Activated CD4-positive, alpha-beta memory T cell treated with anti-CD3 and anti-CD28 coated beads, Interleukin-2, amount 10 ng/mL, durations not matched to agents 7 days and 5 days (primary cell): ENCODE measurements around the gene TMPRSS5. TPM values are rescaled to one million over a fixed set of nuclear protein-coding genes. Genes with fewer than 3 reads are reported as not detected.
A peak's percentile ranks its signal among the peaks of the same experiment; 100 is the strongest.

Experiments used
- CTCF ChIA-PET: fragments of 350-600 bp; sonication (Branson Sonifier 250); formaldehyde crosslinking; loops from one replicate; lab custom pipeline; 2021; ENCODE audit warnings: antibody characterized with exemption, inconsistent platforms; lab: Charles Lee
- POLR2A ChIA-PET: fragments of 350-600 bp; sonication (Branson Sonifier 250); formaldehyde crosslinking; loops from one replicate; lab custom pipeline; 2021; ENCODE audit warnings: antibody characterized with exemption; lab: Charles Lee
- DNase-seq: peaks from one replicate; pipeline ENCODE4 v3.0.0-alpha.2; 2020
- H3K27ac Mint-ChIP-seq: one replicate; pipeline ENCODE4 v1.8.0; 2021; ENCODE audit warnings: mild to moderate bottlenecking, mixed read lengths
- H3K27me3 Mint-ChIP-seq: one replicate; pipeline ENCODE4 v1.8.0; 2021; ENCODE audit warnings: mixed read lengths
- H3K36me3 Mint-ChIP-seq: one replicate; pipeline ENCODE4 v1.8.0; 2021; ENCODE audit warnings: low read depth, mixed read lengths
- H3K4me1 Mint-ChIP-seq: one replicate; pipeline ENCODE4 v1.8.0; 2021; ENCODE audit warnings: mixed read lengths
- H3K4me3 Mint-ChIP-seq: one replicate; pipeline ENCODE4 v1.8.0; 2021; ENCODE audit warnings: mild to moderate bottlenecking, mixed read lengths
- H3K9me3 Mint-ChIP-seq: one replicate; pipeline ENCODE4 v1.8.0; 2021; ENCODE audit warnings: mixed read lengths
- total RNA-seq, 2 experiments: library from RNA; stranded (reverse); gene quantifications; one replicate each; pipeline ENCODE4 v1.2.3, GENCODE V29; 2021

TMPRSS5 gene
- total RNA-seq, result under 1 TPM; 0.50 to 0.78 TPM

DNA sequence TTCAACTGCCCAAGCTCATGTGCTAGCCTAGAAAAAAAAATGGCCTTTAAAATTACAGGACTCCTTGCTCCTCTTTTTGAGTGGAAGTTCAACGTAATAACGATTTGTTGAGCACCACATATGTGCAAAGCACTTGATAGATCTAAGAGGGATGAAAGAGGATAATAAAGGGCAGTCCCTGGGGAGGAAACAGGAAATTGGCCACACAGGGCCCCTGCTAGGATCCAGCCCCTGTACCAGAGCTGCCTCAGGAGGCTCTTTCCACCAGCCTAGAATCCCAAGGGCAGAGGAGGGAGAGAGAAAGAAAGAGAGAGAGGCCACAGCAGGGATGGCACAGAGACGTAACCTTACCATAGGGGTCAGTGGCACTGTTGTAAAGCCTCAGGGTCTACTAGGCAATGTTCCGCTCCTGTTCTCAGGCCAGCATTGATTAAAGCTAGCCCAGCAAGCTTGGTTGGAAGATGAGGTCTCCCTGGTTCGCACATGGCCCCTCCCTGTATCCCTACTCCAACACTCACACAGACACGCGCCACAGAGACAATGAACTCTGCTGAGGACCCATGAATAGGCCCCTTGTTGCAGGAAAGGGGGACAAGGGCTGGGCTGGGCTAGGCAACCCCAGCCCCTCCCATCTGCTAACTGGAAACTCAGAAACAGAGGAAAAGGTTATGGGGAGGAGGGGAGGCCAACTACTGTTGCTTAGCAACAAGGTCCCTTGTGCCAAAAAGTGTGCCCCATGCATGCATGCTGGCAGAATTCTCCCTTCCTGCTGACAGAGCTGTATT is at the start of gene TMPRSS5:
Gene TMPRSS5 (minus strand): TSS at position 438 of the 785 bp plus-strand sequence. CDS start 84 bp downstream, at position 354.
- Mint-ChIP-seq H3K9me3 (peaks cover 17% of the 10 kb centered on the region), H3K27ac (no peak within 1 kb of the TSS), H3K4me1 (no peaks in the 10 kb centered on the region), H3K4me3 (no peak within 1 kb of the TSS), H3K27me3 (no peaks in the 10 kb centered on the region), H3K36me3 (peaks cover 8% of the 10 kb centered on the region)
- DNase-seq, result no peak
- ChIA-PET CTCF (no interaction called here), POLR2A (no interaction called here)

DNA sequence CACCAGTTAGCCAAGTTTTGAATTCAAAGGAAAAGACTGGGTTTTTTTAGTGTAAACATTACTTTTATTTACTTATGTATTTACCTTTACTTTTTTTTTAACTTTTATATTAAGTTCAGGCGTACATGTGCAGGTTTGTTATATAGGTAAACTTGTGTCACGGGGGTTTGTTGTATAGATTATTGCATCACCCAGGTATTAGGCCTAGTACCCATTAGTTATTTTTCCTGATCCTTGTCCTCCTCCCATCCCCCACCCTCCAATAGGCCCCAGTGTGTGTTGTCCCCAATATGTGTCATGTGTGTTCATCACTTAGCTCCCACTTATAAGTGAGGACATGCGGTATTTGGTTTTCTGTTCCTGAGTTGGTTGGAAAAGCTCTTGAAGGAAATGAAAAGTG is 46.8 kb upstream of the TMPRSS5 start:
- Mint-ChIP-seq H3K4me1 (no peaks in the 10 kb centered on the region), H3K36me3 (peaks cover 27% of the 10 kb centered on the region), H3K4me3 (no peak overlapping the region), H3K27ac (no peak overlapping the region), H3K9me3 (no peaks in the 10 kb centered on the region), H3K27me3 (no peaks in the 10 kb centered on the region)
- no peak for DNase-seq
- ChIA-PET POLR2A (no interaction called here), CTCF (interaction anchor here (0.9 kb wide), 1 partner anchor 24 kb away, joined by 3 read pairs; no protein-coding TSS in a partner anchor)

DNA sequence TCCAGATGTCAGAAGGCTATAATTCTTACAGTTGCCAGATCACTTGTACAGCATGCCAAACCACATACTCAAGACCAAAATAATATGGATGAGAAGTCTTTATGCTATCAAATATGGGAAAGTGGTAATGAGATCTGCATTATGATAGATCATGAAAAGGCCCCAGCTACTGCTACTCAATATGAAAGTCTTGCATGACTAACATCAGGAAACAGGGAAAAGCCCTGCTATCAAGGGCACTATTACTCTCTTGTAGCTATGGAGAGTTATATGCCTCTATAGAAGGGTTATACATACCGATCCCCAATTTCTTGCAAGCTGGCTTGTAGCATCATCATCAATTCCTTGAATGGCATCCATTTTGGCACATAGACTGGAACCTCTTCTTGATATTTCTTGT is 30.2 kb upstream of the TMPRSS5 start:
- POLR2A ChIA-PET, result no interaction called here
- no peak overlapping the region for H3K27ac Mint-ChIP-seq
- CTCF ChIA-PET, result no interaction called here
- no peak overlapping the region for H3K4me3 Mint-ChIP-seq
- no peaks in the 10 kb centered on the region for H3K27me3 Mint-ChIP-seq
- no peak for DNase-seq
- H3K36me3 Mint-ChIP-seq, result peaks cover 60% of the 10 kb centered on the region
- peaks cover 6% of the 10 kb centered on the region for H3K4me1 Mint-ChIP-seq
- H3K9me3 Mint-ChIP-seq, result no peaks in the 10 kb centered on the region

DNA sequence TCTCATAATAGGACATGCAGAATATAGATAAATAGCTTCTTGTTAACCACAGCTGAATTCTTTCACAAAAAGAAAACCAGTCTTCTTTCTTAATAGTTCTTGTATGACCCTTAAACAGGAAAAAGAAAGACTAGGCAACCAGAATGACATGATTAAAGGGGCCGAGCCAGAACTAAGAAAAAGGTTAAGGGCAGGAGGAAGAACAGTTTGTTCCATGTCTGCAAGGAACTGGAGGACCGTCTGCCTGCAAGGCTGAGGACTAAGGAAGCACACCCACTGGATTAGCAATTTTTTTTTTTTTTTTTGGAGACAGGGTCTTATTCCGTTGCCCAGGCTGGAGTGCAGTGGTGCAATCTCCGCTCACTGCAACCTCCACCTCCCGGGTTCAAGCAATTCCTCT is 26.0 kb upstream of the TMPRSS5 start:
- CTCF ChIA-PET, result no interaction called here
- no peaks in the 10 kb centered on the region for H3K9me3 Mint-ChIP-seq

DNA sequence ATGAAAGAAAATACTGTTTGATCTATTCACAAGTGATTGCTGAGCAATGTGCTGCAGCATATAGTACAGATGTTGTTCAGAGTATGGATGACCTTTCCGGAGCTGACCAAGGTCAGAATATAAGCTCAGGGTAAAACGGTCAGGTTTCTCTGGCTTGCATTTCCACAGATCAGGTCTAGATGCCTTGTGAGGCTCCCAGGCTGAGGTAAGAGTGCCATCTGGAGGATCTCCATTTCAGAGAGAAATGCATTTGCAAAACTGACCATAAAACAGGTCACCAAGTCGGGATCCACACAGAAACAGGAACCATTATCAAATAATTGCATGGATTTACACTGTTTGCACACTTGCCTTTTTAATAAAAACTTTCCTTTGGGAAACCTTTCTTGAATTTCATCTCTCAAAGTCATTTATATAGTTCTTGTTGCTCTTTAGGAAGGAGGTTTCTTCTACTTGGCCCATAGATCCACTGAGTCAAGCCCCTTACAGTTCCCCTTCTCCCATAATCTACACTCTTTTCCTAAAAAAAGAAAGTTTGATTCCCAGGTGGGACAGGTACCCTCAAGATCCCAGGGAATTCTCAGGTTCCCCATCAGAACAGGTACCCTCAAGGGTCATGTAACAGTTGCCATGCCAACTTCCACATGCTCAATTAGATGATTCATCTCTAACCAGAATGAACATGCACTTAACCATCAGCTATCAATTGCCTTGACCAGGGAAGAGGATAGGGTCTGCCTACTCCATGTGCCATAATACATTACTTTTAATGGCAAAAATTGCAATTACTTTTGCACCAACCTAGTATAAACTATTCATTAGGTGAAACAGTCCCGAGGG is 25.0 kb upstream of the TMPRSS5 start:
- Mint-ChIP-seq H3K27me3 (no peaks in the 10 kb centered on the region), H3K4me3 (no peak overlapping the region), H3K36me3 (peaks cover 26% of the 10 kb centered on the region), H3K9me3 (no peaks in the 10 kb centered on the region), H3K27ac (no peak overlapping the region), H3K4me1 (peaks cover 8% of the 10 kb centered on the region)
- DNase-seq, result peak; percentile 16
- CTCF ChIA-PET, result interaction anchor here (2.2 kb wide), 1 partner anchor 197 kb away, joined by 5 read pairs; no protein-coding TSS in a partner anchor
- POLR2A ChIA-PET, result no interaction called here

More for the DNA sequence above, 26.0 kb upstream of the TMPRSS5 start:
- DNase-seq, result no peak
- peaks cover 33% of the 10 kb centered on the region for H3K36me3 Mint-ChIP-seq
- H3K4me3 Mint-ChIP-seq, result no peak overlapping the region
- H3K27me3 Mint-ChIP-seq, result no peaks in the 10 kb centered on the region
- H3K4me1 Mint-ChIP-seq, result peaks cover 14% of the 10 kb centered on the region
- no peak overlapping the region for H3K27ac Mint-ChIP-seq
- POLR2A ChIA-PET, result no interaction called here

DNA sequence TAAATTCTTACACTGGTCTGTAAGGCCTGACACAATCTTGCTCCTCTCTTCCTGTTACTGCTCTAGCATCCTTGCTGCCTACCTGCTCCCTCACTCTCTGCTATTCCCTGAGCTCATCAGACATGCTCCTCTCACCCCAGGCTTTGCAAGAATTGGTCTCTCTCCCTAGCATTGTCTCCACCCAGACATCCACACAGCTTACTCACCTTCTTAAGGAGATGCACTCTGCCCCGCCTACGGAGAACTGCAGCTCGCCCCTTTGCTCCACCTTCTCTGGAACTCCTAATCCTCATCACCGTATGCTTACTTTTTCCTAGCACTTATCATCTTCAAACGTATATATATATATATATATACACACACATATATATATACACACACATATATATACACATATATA is 23.3 kb upstream of the TMPRSS5 start:
- Mint-ChIP-seq H3K36me3 (peaks cover 18% of the 10 kb centered on the region), H3K4me3 (no peak overlapping the region), H3K9me3 (no peaks in the 10 kb centered on the region), H3K4me1 (peaks cover 8% of the 10 kb centered on the region), H3K27ac (no peak overlapping the region), H3K27me3 (no peaks in the 10 kb centered on the region)
- CTCF ChIA-PET, result interaction anchor here (1.1 to 2.2 kb wide), 3 partner anchors 53 to 195 kb away, joined by 3 to 5 read pairs (median 3); no protein-coding TSS in a partner anchor
- no peak for DNase-seq
- POLR2A ChIA-PET, result no interaction called here

DNA sequence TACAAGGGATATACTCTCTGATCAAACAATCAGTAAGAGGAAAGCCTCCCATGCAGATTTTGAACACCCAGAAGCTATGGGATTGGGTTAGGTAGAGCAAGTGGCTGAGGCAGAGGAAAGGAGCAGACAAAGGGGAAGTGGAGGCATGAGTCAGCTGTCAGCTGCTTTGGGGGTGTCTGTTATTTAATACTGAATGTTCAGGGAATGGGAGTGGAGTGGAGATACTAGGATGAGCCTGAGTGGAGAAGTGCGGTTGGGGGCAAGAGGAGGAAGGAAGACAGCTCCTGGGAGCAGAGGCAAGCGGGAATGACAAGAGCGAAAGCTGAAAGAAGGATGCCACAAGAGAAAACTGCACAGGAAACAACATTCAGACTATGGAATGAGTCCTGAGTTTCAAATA is 22.7 kb upstream of the TMPRSS5 start:
- peaks cover 12% of the 10 kb centered on the region for H3K36me3 Mint-ChIP-seq
- no peak for DNase-seq

DNA sequence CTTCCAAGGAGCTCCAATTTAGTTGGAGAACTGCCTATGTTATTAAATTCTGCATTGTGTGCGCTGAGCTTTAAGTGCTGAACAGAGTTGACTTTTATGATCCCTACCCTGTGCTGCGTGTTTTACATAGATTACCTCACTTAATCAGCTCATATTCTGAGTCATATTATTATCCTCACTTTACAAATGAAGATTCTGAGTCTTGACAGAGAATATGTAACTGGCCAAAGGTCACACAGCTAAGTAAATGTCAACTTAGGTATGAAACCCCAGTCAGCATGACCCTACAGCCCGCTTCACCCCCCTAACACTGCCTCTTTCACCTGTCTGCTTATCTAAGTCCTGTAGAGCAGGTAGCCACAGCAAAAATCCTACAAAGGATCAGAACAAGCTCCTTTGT is 19.8 kb upstream of the TMPRSS5 start:
- ChIA-PET CTCF (interaction anchor here (0.8 kb wide), 1 partner anchor 168 kb away, joined by 3 read pairs; no protein-coding TSS in a partner anchor), POLR2A (no interaction called here)
- no peaks in the 10 kb centered on the region for H3K36me3 Mint-ChIP-seq
- no peak for DNase-seq
- H3K27ac Mint-ChIP-seq, result no peak overlapping the region
- no peaks in the 10 kb centered on the region for H3K9me3 Mint-ChIP-seq
- H3K4me3 Mint-ChIP-seq, result no peak overlapping the region
- no peaks in the 10 kb centered on the region for H3K27me3 Mint-ChIP-seq
- H3K4me1 Mint-ChIP-seq, result peaks cover 8% of the 10 kb centered on the region

More for the DNA sequence above, 22.7 kb upstream of the TMPRSS5 start:
- no peak overlapping the region for H3K4me3 Mint-ChIP-seq
- CTCF ChIA-PET, result interaction anchor here (0.8 to 1.5 kb wide), 2 partner anchors 24 to 157 kb away, joined by 3 read pairs; no protein-coding TSS in a partner anchor
- POLR2A ChIA-PET, result no interaction called here
- H3K4me1 Mint-ChIP-seq, result peaks cover 8% of the 10 kb centered on the region
- H3K27ac Mint-ChIP-seq, result no peak overlapping the region
- no peaks in the 10 kb centered on the region for H3K9me3 Mint-ChIP-seq
- H3K27me3 Mint-ChIP-seq, result no peaks in the 10 kb centered on the region

DNA sequence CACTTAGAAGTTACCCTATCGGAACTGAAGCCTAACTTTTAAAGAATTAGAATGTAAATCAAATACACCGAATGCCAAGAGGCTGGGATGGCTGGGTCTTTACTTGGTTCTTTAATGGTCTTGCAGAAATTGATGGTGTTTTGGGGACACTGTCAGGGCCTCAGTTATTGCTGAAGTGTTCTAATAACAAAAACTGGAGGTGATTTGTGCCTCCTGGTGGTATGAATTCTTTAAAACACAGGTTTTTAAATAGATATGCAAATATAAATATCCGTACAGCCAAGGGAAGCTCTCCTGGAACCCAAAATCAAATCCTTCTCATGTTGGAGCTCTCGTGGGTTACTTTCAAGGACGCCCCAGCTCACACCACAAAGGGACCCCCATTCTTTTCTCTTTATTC is 19.3 kb upstream of the TMPRSS5 start:
- Mint-ChIP-seq H3K4me3 (no peak overlapping the region), H3K9me3 (no peaks in the 10 kb centered on the region), H3K4me1 (peaks cover 8% of the 10 kb centered on the region), H3K27me3 (no peaks in the 10 kb centered on the region), H3K36me3 (no peaks in the 10 kb centered on the region), H3K27ac (no peak overlapping the region)
- no peak for DNase-seq
- ChIA-PET POLR2A (no interaction called here), CTCF (interaction anchor here (0.8 kb wide), 1 partner anchor 168 kb away, joined by 3 read pairs; no protein-coding TSS in a partner anchor)

DNA sequence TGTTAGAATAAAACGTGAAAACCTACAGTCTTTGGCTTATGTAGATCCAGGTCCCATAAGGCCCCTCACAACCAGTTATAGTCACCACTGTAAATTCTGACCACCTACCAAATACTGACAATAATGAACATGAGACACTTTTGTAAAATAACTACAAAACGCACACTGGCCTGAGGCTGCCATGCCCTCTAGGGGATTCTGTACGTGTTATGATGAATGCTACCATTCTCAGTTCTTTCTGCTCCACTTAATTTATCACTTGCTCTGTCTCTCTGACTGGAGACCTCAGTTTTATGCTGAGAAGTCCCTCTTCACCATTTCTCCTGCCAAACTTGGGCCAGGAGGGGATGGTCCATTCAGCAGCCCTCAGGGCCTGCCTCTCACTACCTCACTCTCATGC is 18.7 kb upstream of the TMPRSS5 start:
- no peak overlapping the region for H3K27ac Mint-ChIP-seq
- POLR2A ChIA-PET, result no interaction called here

DNA sequence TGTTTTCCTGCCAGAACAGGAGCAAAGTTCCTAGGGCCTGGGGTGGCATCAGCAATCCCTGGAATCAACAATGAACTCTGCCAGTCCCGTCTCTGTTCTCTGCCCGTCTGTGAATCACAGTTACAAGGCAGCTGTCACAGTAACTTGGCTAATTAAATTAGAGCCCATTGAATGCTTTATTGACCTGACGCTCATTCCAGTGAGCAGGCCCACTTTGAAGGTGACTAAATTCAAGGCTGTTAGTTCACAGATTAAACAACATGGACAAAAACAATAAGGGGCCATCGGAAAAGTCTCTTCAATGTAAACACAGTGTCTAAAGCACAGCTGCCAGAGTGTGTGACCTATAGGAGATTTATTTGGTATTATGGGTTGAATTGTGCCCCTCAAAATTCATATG is 17.7 kb upstream of the TMPRSS5 start:
- CTCF ChIA-PET, result no interaction called here
- H3K27ac Mint-ChIP-seq, result no peak overlapping the region

More for the DNA sequence above, 18.7 kb upstream of the TMPRSS5 start:
- CTCF ChIA-PET, result no interaction called here
- Mint-ChIP-seq H3K36me3 (no peaks in the 10 kb centered on the region), H3K4me1 (peaks cover 8% of the 10 kb centered on the region), H3K9me3 (no peaks in the 10 kb centered on the region), H3K27me3 (no peaks in the 10 kb centered on the region), H3K4me3 (no peak overlapping the region)
- no peak for DNase-seq

DNA sequence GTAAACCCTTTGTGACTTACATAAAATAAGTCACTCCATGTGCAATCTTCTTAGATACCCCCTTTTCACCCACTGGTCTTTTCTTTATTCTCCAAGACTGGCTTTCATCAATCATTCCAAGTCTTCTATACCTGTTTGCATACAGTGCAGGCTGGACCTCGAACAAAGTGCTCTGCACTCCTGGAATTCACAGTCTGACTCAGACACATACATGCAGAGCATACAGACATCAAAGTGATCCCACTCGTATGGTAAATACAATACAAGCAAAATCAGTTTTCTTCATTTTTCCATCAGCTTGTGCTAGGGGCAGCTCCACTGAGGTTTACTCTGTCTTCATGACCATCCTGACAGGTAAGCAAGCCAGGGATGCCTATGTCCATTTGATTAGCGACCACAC is 16.8 kb upstream of the TMPRSS5 start:
- POLR2A ChIA-PET, result no interaction called here
- no peaks in the 10 kb centered on the region for H3K4me1 Mint-ChIP-seq
- H3K36me3 Mint-ChIP-seq, result no peaks in the 10 kb centered on the region
- H3K27ac Mint-ChIP-seq, result no peak overlapping the region
- no peaks in the 10 kb centered on the region for H3K9me3 Mint-ChIP-seq
- CTCF ChIA-PET, result interaction anchor here (1.3 kb wide), 1 partner anchor 104 kb away, joined by 3 read pairs; no protein-coding TSS in a partner anchor
- no peak for DNase-seq
- no peaks in the 10 kb centered on the region for H3K27me3 Mint-ChIP-seq
- H3K4me3 Mint-ChIP-seq, result no peak overlapping the region

More for the DNA sequence above, 17.7 kb upstream of the TMPRSS5 start:
- H3K9me3 Mint-ChIP-seq, result no peaks in the 10 kb centered on the region
- H3K36me3 Mint-ChIP-seq, result no peaks in the 10 kb centered on the region
- H3K27me3 Mint-ChIP-seq, result no peaks in the 10 kb centered on the region
- DNase-seq, result no peak
- POLR2A ChIA-PET, result no interaction called here
- peaks cover 2% of the 10 kb centered on the region for H3K4me1 Mint-ChIP-seq
- H3K4me3 Mint-ChIP-seq, result no peak overlapping the region

DNA sequence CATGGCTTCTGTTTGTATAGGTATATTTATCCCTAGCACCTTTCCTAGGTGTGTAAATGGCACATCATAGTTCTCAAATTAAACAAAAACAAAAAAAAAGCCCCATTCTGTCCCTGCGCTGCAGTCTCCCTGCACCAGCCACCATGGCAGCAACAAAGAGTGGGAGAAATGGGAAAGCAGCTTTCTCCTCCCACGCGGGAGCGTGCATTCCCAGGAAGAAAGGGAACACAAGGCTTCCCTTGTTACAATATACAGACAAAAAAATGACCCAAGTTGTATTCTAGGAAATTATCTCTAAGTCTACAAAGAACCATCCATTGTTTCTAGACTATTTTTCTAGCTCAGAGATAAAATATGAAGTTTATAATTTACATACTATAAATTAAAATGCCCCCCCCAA is 16.1 kb upstream of the TMPRSS5 start:
- H3K27ac Mint-ChIP-seq, result no peak overlapping the region

More for the DNA sequence above, 16.1 kb upstream of the TMPRSS5 start:
- H3K4me1 Mint-ChIP-seq, result no peaks in the 10 kb centered on the region
- H3K9me3 Mint-ChIP-seq, result peaks cover 3% of the 10 kb centered on the region
- H3K27me3 Mint-ChIP-seq, result no peaks in the 10 kb centered on the region
- POLR2A ChIA-PET, result no interaction called here
- H3K36me3 Mint-ChIP-seq, result peaks cover 3% of the 10 kb centered on the region
- DNase-seq, result no peak
- H3K4me3 Mint-ChIP-seq, result no peak overlapping the region
- CTCF ChIA-PET, result interaction anchor here (1.3 kb wide), 1 partner anchor 105 kb away, joined by 3 read pairs; no protein-coding TSS in a partner anchor
